HG02981 (cell line): ENCODE results near the gene TMEM178A.
"Not testable (repeated sequence)": the region's sequence is repeated elsewhere in the genome, so short reads cannot be mapped to it uniquely, and the experiment has no call there.

ENCODE experiments used
- ATAC-seq: cut with Tn5 transposase; IDR thresholded peaks from one replicate; pipeline ENCODE4 v1.9.1; 2021; ENCODE audit warnings: mild to moderate bottlenecking, moderate library complexity; ENCODE audit not compliant: unreplicated experiment

TMEM178A gene

GRCh38 chr2:39647104-39647765, 18.5 kb upstream of the TMEM178A start:
- ATAC-seq: no peak

GRCh38 chr2:39648580-39648979, 17.1 kb upstream of the TMEM178A start:
- ATAC-seq: no peak

GRCh38 chr2:39649511-39649910, 16.2 kb upstream of the TMEM178A start:
- ATAC-seq: no peak

- no peak for ATAC-seq
Observed at GRCh38 chr2:39650468-39650867, 15.2 kb upstream of the TMEM178A start.

GRCh38 chr2:39656215-39656614, 9.5 kb upstream of the TMEM178A start:
- ATAC-seq: not testable (repeated sequence)

- no peak for ATAC-seq
Observed at GRCh38 chr2:39657287-39657937, 8.3 kb upstream of the TMEM178A start.

GRCh38 chr2:39658371-39658770, 7.3 kb upstream of the TMEM178A start:
- ATAC-seq: no peak

GRCh38 chr2:39659765-39660611, 5.7 kb upstream of the TMEM178A start:
- no peak for ATAC-seq

- ATAC-seq: no peak
Observed at GRCh38 chr2:39660612-39661236, 5.0 kb upstream of the TMEM178A start.

GRCh38 chr2:39661826-39662225, 3.9 kb upstream of the TMEM178A start:
- ATAC-seq: no peak

- ATAC-seq: no peak
Observed at GRCh38 chr2:39663187-39663930, 2.4 kb upstream of the TMEM178A start.

GRCh38 chr2:39664232-39664887, 1.4 kb upstream of the TMEM178A start:
- ATAC-seq: no peak

- no peak for ATAC-seq
Observed at GRCh38 chr2:39664888-39665591, 677 bp upstream of the TMEM178A start.

- no peak for ATAC-seq
Observed at GRCh38 chr2:39666491-39667101, 879 bp downstream of the TMEM178A start.

GRCh38 chr2:39667104-39667885, 1.6 kb downstream of the TMEM178A start:
- ATAC-seq: no peak

GRCh38 chr2:39667886-39668276, 2.2 kb downstream of the TMEM178A start:
- ATAC-seq: no peak

- no peak for ATAC-seq
Observed at GRCh38 chr2:39668576-39669080, 2.9 kb downstream of the TMEM178A start.

GRCh38 chr2:39671604-39672003, 5.9 kb downstream of the TMEM178A start:
- no peak for ATAC-seq
